Activated naive CD4-positive, alpha-beta T cell treated with anti-CD3 and anti-CD28 coated beads for 36 hours (primary cell): ENCODE results near the gene ARHGAP21. TPM values are rescaled to one million over a fixed set of nuclear protein-coding genes. Genes with fewer than 3 reads are reported as not detected.

Source experiments
- CTCF ChIA-PET: fragments of 350-600 bp; sonication (Branson Sonifier 250); formaldehyde crosslinking; loops from one replicate; lab custom pipeline; 2021; ENCODE audit warnings: antibody characterized with exemption; lab: Charles Lee
- DNase-seq: peaks from one replicate; pipeline ENCODE4 v3.0.0-alpha.2; 2020
- H3K27ac Mint-ChIP-seq: one replicate; pipeline ENCODE4 v1.8.0; 2021; ENCODE audit warnings: mild to moderate bottlenecking, mixed read lengths
- H3K27me3 Mint-ChIP-seq: one replicate; pipeline ENCODE4 v1.8.0; 2021; ENCODE audit warnings: low read depth, mixed read lengths
- H3K36me3 Mint-ChIP-seq: one replicate; pipeline ENCODE4 v1.8.0; 2021; ENCODE audit warnings: low read depth, mixed read lengths
- H3K4me1 Mint-ChIP-seq: one replicate; pipeline ENCODE4 v1.8.0; 2021; ENCODE audit warnings: low read depth, mixed read lengths
- H3K4me3 Mint-ChIP-seq: one replicate; pipeline ENCODE4 v1.8.0; 2021; ENCODE audit warnings: mild to moderate bottlenecking, moderate library complexity, mixed read lengths
- H3K9me3 Mint-ChIP-seq: one replicate; pipeline ENCODE4 v1.8.0; 2021; ENCODE audit warnings: mixed read lengths
- intact Hi-C: fragments of 100-400 bp; cut with micrococcal nuclease; formaldehyde crosslinking; loops from one replicate; pipeline ENCODE4 v1.15.1; 2023
- total RNA-seq, 2 experiments: library from RNA; stranded (reverse); gene quantifications; one replicate each; pipeline ENCODE4 v1.2.3, GENCODE V29; 2021

Gene ARHGAP21
- total RNA-seq, 2 experiments from 2014 or later: 14.6 to 15.0 TPM

DNA sequence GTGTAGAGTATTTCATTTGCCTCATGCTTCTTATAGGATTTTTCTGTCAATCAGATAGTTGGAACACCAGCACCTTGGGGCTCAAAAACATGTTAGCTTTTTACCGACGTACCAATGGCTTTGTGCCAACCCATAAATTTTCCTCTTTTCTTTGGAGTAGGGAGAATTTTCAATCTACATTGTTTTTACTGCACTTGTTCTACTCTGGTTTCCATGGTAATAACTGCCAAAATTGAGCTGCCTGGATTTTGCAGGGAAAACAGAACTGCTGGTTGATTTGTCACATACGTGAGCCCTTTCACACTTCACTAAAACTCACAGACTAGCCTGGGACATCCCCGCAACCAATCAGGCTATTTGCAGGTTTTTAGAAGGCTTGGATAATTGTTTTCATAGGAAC lies 189.7 kb downstream of the ARHGAP21 start:
- Mint-ChIP-seq H3K36me3 (no peaks in the 10 kb centered on the region), H3K9me3 (peaks cover 4% of the 10 kb centered on the region), H3K4me3 (no peak overlapping the region), H3K27me3 (peaks cover 9% of the 10 kb centered on the region), H3K27ac (no peak overlapping the region), H3K4me1 (no peaks in the 10 kb centered on the region)
- DNase-seq: no peak
- intact Hi-C loops: no loop called here
- CTCF ChIA-PET: interaction anchor here (1.2 kb wide), 1 partner anchor 84 kb away, joined by 4 read pairs; no protein-coding TSS in a partner anchor

Other genes starting within 250 kb of the ARHGAP21 start
- gene PRTFDC1, start 228.7 kb upstream of the ARHGAP21 start, total RNA-seq: 1 to 10 TPM in 1 of 2 experiments, under 1 TPM in 1; 0.99 to 1.1 TPM